Gastrocnemius medialis (tissue), 4 donors: ENCODE measurements around the gene EGF. TPM values are rescaled to one million over a fixed set of nuclear protein-coding genes. Genes with fewer than 3 reads are reported as not detected.
"Not testable (repeated sequence)": the region's sequence is repeated elsewhere in the genome, so short reads cannot be mapped to it uniquely, and the experiment has no call there.

Source experiments
- ATAC-seq, 2 donors: fragments of 150-250 bp; one replicate each; pipeline ENCODE4 v1.9.1; 2016
- DNase-seq, 2 donors: peaks; one replicate each; pipeline ENCODE4 v3.0.0-alpha.2; 2019
- H3K27ac ChIP-seq, 4 donors: fragments of 200-600 bp; sonication (generic); 1 replicate in 1 of 4; 2 replicates in 3 of 4; pipeline ENCODE4 v1.5.1; 2016 to 2018; ENCODE audit warnings: mild to moderate bottlenecking in 2 of 4, moderate library complexity in 1 of 4
- H3K27me3 ChIP-seq, 3 donors: fragments of 200-600 bp; sonication (generic) in 2 of 3; 1 replicate in 1 of 3; 2 replicates in 2 of 3; pipeline versions ENCODE4 v1.5.1 to v1.6.0; 2016 to 2019; ENCODE audit warnings: mild to moderate bottlenecking in 1 of 3, moderate library complexity in 1 of 3
- H3K36me3 ChIP-seq, 2 donors: fragments of 200-600 bp; sonication (generic) in 1 of 2; one replicate each; pipeline ENCODE4 v1.5.1; 2017 to 2018
- H3K4me1 ChIP-seq, 2 donors: fragments of 200-600 bp; sonication (generic) in 1 of 2; one replicate each; pipeline ENCODE4 v1.5.1; 2016 to 2017; ENCODE audit warnings: mild to moderate bottlenecking in 2 of 2
- H3K4me3 ChIP-seq, 4 donors: fragments of 200-600 bp; sonication (generic) in 3 of 4; 1 replicate in 1 of 4; 2 replicates in 3 of 4; pipeline ENCODE4 v1.5.1; 2016 to 2019; ENCODE audit warnings: mild to moderate bottlenecking in 2 of 4
- H3K9me3 ChIP-seq, 3 donors: fragments of 200-600 bp; sonication (generic) in 2 of 3; 1 replicate in 1 of 3; 2 replicates in 2 of 3; pipeline ENCODE4 v1.5.1; 2016 to 2019
- POLR2A ChIP-seq, 2 donors: fragments of 450-650 bp; IDR thresholded peaks; one replicate each; pipeline ENCODE4 v1.6.1; 2017; ENCODE audit warnings: antibody characterized with exemption in 2 of 2, mild to moderate bottlenecking in 2 of 2, moderate library complexity in 2 of 2
- in situ Hi-C, 4 donors: fragments of 200-750 bp; cut with MboI; loops; one replicate each; pipeline versions ENCODE4 v1.15.0 to v1.8.0; 2017; ENCODE audit warnings: low sequenced_read_pairs in 4 of 4
- intact Hi-C: fragments of 100-400 bp; cut with DNase I; formaldehyde crosslinking; loops from one replicate; pipeline ENCODE4 v1.15.1; 2023; ENCODE audit warnings: low total_unique reads
- total RNA-seq, 4 donors: library from RNA; depleted of rRNA; stranded (reverse); fragments of >200 nt; gene quantifications; one replicate each; pipeline versions ENCODE4 v1.1.0 to v1.2.3, GENCODE V29; 2016
- TF ChIP-seq, protein P1 (sequence below), 5 experiments: fragments of 450-650 bp in 3 of 5; fragments of 200-600 bp in 2 of 5; sonication (generic) in 2 of 5; IDR thresholded peaks in 4 of 5; conservative IDR thresholded peaks in 1 of 5; 1 replicate in 4 of 5; 2 replicates in 1 of 5; pipeline ENCODE4 v1.5.1; 2016 to 2019; ENCODE audit warnings: antibody characterized with exemption in 5 of 5, mild to moderate bottlenecking in 3 of 5, moderate library complexity in 3 of 5

Gene EGF
- total RNA-seq, 4 donors from 2014 or later: 12.1 to 58.5 (median 21.3) TPM

DNA sequence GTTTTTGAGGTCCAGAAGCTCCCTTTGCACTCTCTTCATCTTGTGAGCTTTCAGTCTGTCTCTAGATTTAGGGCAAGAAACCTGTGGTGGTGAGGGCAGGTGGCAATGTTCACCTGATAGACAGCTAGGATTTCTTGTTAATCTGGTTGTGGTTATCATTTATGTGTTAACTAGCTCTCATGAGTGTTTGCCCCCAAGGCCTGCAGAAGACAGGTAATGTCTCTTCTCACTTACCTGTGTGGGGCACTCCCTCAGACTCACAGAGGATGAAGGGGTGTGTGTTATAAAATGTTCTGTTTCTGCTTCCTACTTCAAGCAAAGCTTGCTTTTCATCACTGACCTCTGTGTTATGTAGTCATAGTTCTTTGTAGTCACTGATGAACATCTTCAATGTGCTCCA is 17.8 kb downstream of the EGF start:
- no peak for TF ChIP-seq POLR2A (IDR thresholded peaks at IDR 0.05)
- TF ChIP-seq, protein P1, sequence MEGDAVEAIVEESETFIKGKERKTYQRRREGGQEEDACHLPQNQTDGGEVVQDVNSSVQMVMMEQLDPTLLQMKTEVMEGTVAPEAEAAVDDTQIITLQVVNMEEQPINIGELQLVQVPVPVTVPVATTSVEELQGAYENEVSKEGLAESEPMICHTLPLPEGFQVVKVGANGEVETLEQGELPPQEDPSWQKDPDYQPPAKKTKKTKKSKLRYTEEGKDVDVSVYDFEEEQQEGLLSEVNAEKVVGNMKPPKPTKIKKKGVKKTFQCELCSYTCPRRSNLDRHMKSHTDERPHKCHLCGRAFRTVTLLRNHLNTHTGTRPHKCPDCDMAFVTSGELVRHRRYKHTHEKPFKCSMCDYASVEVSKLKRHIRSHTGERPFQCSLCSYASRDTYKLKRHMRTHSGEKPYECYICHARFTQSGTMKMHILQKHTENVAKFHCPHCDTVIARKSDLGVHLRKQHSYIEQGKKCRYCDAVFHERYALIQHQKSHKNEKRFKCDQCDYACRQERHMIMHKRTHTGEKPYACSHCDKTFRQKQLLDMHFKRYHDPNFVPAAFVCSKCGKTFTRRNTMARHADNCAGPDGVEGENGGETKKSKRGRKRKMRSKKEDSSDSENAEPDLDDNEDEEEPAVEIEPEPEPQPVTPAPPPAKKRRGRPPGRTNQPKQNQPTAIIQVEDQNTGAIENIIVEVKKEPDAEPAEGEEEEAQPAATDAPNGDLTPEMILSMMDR (IDR thresholded peaks at IDR 0.05 in 4 of 5, conservative IDR thresholded peaks at IDR 0.05 in 1 of 5): no peak
- ATAC-seq (no peak), DNase-seq (no peak)
- Histone ChIP-seq H3K4me3 (no peak overlapping the region), H3K27me3 (no peaks in the 10 kb centered on the region), H3K27ac (no peak overlapping the region), H3K9me3 (no peaks in the 10 kb centered on the region), H3K4me1 (peaks cover 0 to 5% of the 10 kb centered on the region in 2 donors), H3K36me3 (no peaks in the 10 kb centered on the region)
- intact Hi-C loops: no loop called here
- in situ Hi-C loops: no loop called here

DNA sequence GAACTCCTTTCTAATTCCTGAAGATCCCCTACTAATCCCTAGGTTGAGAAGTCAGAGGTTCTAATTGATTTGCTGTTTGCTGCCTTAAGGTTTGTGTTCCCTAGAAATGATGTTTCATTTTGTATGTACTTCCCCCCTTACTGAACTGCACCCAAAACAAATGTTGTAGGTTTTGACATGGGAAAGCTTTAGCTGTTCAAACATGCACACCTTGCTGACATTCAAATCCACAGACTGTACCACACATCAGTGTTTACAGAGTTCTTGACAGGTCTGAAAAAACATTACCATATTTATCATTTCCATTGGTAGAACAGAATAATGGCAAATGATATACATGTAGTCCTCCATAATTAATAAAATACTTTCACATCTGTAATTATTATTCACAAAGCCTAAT is 18.2 kb downstream of the EGF start:
- intact Hi-C loops: no loop called here
- in situ Hi-C loops: no loop called here
- H3K4me1 ChIP-seq: peaks cover 0 to 5% of the 10 kb centered on the region in 2 donors
- no peaks in the 10 kb centered on the region for H3K9me3 ChIP-seq
- no peak for DNase-seq
- no peaks in the 10 kb centered on the region for H3K27me3 ChIP-seq
- no peaks in the 10 kb centered on the region for H3K36me3 ChIP-seq
- H3K4me3 ChIP-seq: no peak overlapping the region
- no peak for ATAC-seq
- no peak overlapping the region for H3K27ac ChIP-seq
- TF ChIP-seq, protein P1 (IDR thresholded peaks at IDR 0.05 in 4 of 5, conservative IDR thresholded peaks at IDR 0.05 in 1 of 5): no peak
- TF ChIP-seq POLR2A (IDR thresholded peaks at IDR 0.05): no peak

DNA sequence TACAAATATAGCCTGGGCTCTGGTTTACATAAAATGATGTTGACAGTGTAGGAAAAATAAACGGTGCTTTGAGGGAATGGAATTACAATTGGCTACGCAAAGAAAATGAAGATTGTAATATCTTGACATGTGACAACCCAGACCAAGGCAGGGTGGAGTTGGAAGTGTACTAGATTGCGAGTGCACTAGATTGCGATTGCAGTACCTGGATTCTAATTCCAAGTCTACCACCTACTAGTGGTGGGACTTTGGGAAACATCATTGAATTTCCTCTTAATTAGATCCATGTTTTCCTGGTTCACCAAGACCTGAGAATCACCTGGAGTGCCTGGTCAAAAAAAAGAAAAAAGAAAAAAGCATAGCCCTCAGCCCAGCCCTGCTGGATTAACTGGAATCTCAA is 18.6 kb downstream of the EGF start:
- no peak for DNase-seq
- H3K9me3 ChIP-seq: no peaks in the 10 kb centered on the region
- intact Hi-C loops (no loop called here), in situ Hi-C loops (no loop called here)
- no peaks in the 10 kb centered on the region for H3K36me3 ChIP-seq
- no peak for ATAC-seq
- H3K27me3 ChIP-seq: no peaks in the 10 kb centered on the region
- H3K27ac ChIP-seq: no peak overlapping the region
- TF ChIP-seq POLR2A (IDR thresholded peaks at IDR 0.05): no peak
- TF ChIP-seq, protein P1 (IDR thresholded peaks at IDR 0.05 in 4 of 5, conservative IDR thresholded peaks at IDR 0.05 in 1 of 5): no peak
- H3K4me3 ChIP-seq: no peak overlapping the region
- H3K4me1 ChIP-seq: peaks cover 0 to 5% of the 10 kb centered on the region in 2 donors

DNA sequence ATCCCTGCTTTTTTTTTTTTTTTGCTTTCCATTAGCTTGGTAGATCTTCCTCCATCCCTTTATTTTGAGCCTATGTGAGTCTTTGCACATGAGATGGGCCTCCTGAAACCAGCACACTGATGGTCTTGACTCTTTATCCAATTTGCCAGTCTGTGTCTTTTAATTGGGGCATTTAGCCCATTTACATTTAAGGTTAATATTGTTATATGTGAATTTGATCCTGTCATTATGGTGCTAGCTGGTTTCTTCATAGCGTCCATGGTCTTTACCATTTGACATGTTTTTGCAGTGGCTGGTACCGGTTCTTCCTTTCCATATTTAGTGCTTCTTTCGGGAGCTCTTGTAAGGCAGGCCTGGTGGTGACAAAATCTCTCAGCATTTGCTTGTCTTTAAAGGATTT is 24.7 kb downstream of the EGF start:
- H3K4me1 ChIP-seq, H3K9me3 ChIP-seq, H3K27me3 ChIP-seq, ATAC-seq, intact Hi-C loops, H3K27ac ChIP-seq, H3K4me3 ChIP-seq, H3K36me3 ChIP-seq, DNase-seq, in situ Hi-C loops: not testable (repeated sequence)

DNA sequence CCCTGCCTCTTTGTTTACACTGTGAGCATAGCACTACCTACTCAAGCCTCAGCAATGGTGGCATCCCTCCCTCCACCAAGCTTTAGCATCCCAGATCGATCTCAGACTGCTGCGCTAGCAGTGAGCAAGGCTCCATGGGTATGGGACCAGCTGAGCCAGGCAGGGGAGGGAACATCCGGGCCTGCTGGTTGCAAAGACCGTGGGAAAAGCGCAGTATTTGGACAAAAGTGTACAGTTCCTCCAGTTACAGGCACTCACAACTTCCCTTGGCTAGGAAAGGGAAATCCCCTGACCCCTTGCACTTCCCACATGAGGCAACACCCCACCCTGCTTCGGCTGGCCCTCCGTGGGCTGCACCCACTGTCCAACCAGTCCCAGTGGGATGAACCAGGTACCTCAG is 26.5 kb downstream of the EGF start:
- Histone ChIP-seq H3K27me3 (no peaks in the 10 kb centered on the region), H3K4me1 (peaks cover 0 to 9% of the 10 kb centered on the region in 2 donors), H3K9me3 (no peaks in the 10 kb centered on the region), H3K27ac (no peak overlapping the region), H3K4me3 (no peak overlapping the region), H3K36me3 (peaks cover 0 to 5% of the 10 kb centered on the region in 2 donors)
- TF ChIP-seq POLR2A (IDR thresholded peaks at IDR 0.05): no peak
- intact Hi-C loops (no loop called here), in situ Hi-C loops (no loop called here)
- no peak for ATAC-seq
- no peak for DNase-seq

DNA sequence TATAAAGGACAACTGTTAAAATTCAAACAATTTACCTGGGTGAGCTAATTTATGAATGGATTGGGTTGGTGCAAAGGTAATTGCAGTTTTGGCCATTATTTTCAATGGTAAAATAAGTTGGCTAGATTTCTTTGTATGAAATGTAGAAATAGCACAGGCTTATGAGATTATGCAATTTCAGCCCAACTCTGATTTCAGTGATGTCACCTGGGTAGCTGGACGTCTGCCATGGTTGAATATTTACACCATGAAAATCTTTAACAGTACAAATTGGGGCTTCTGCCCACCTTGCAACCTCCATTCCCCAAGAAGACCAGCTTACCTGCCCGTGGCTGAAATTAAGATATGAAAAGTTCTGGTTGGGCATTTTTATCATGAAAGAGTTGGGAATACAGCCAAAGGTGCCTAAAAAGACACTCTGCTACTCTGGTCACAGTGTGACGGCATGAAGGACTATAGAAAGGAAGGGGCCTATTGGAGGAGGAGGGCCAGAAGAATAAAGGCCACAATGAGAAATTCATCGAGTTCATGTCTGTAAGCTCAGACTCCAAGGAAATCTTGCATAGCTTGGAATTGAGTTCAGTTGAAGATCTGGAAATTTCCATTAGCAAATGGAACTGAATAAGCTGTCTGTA is 29.7 kb downstream of the EGF start:
- no peak for DNase-seq
- H3K4me3 ChIP-seq: no peak overlapping the region
- in situ Hi-C loops: no loop called here
- H3K4me1 ChIP-seq: peaks cover 0 to 9% of the 10 kb centered on the region in 2 donors
- intact Hi-C loops: no loop called here
- peaks cover 0 to 19% of the 10 kb centered on the region in 2 donors for H3K36me3 ChIP-seq
- ATAC-seq: peak in 1 of 2 donors; percentile 46
- H3K27ac ChIP-seq: peak overlapping the region in 2 of 4 donors; percentile 18 to 65
- TF ChIP-seq, protein P1 (IDR thresholded peaks at IDR 0.05 in 4 of 5, conservative IDR thresholded peaks at IDR 0.05 in 1 of 5): no peak
- no peak for TF ChIP-seq POLR2A (IDR thresholded peaks at IDR 0.05)
- H3K9me3 ChIP-seq: no peaks in the 10 kb centered on the region
- H3K27me3 ChIP-seq: no peaks in the 10 kb centered on the region
